Neural crest cell (in vitro differentiated cells): ENCODE data around the gene KCNAB2. TPM values are rescaled to one million over a fixed set of nuclear protein-coding genes. Genes with fewer than 3 reads are reported as not detected.

ENCODE experiments used
- DNase-seq: peaks from one replicate; pipeline ENCODE4 v3.0.0; 2021; ENCODE audit warnings: low read depth, mixed read lengths, low spot score
- H3K27ac Mint-ChIP-seq: one replicate; pipeline ENCODE4 v1.8.0; 2021; ENCODE audit warnings: mild to moderate bottlenecking, mixed read lengths; ENCODE audit not compliant: unreplicated experiment
- H3K27me3 Mint-ChIP-seq: 2 replicates; pipeline ENCODE4 v1.8.0; 2021; ENCODE audit warnings: low read depth, mild to moderate bottlenecking, mixed read lengths
- H3K36me3 Mint-ChIP-seq: 2 replicates; pipeline ENCODE4 v1.8.0; 2021; ENCODE audit warnings: low read depth, mild to moderate bottlenecking, mixed read lengths
- H3K4me1 Mint-ChIP-seq: 2 replicates; pipeline ENCODE4 v1.8.0; 2021; ENCODE audit warnings: mixed read lengths
- H3K4me3 Mint-ChIP-seq: one replicate; pipeline ENCODE4 v1.8.0; 2021; ENCODE audit warnings: mild to moderate bottlenecking, mixed read lengths
- H3K9me3 Mint-ChIP-seq: 2 replicates; pipeline ENCODE4 v1.8.0; 2021; ENCODE audit warnings: mixed read lengths
- CTCF ChIP-seq: fragments of 200-600 bp; sonication (generic); conservative IDR thresholded peaks from 2 replicates; pipeline ENCODE4 v1.5.0; 2021; ENCODE audit warnings: antibody characterized with exemption, mild to moderate bottlenecking
- long read RNA-seq: library from polyadenylated mRNA; unstranded; transcript quantifications from one replicate; pipeline ENCODE4 v2.0.0, GENCODE V29; 2020
- total RNA-seq: library from RNA; stranded (reverse); gene quantifications from 2 replicates; pipeline ENCODE4 v1.2.1, GENCODE V29; 2021

Gene KCNAB2
- total RNA-seq: 8.3 and 9.0 TPM in 2 replicates
- long read RNA-seq: 0 reads

GRCh38 chr1:6045561-6045960, at the start of gene KCNAB2:
Gene KCNAB2, plus strand, starts transcription at chr1:6045888. Its CDS starts 5,649 bp downstream, at chr1:6051537.
- no peak for DNase-seq
- Mint-ChIP-seq H3K36me3 (no peaks in the 10 kb centered on the region), H3K27ac (peak within 1 kb of the TSS; percentile 37), H3K4me1 (peaks cover 15% of the 10 kb centered on the region), H3K9me3 (no peaks in the 10 kb centered on the region), H3K27me3 (no peaks in the 10 kb centered on the region), H3K4me3 (no peak within 1 kb of the TSS)
- no peak for TF ChIP-seq CTCF

GRCh38 chr1:5996641-5997270, 48.9 kb upstream of the KCNAB2 start:
- Mint-ChIP-seq H3K27ac (no peak overlapping the region), H3K36me3 (no peaks in the 10 kb centered on the region), H3K4me1 (peaks cover 21% of the 10 kb centered on the region), H3K27me3 (peaks cover 11% of the 10 kb centered on the region), H3K9me3 (no peaks in the 10 kb centered on the region), H3K4me3 (peak overlapping the region; percentile 15)
- DNase-seq: no peak
- no peak for TF ChIP-seq CTCF

GRCh38 chr1:5997316-5997715, 48.4 kb upstream of the KCNAB2 start:
- peak overlapping the region; percentile 64 for H3K4me3 Mint-ChIP-seq
- no peaks in the 10 kb centered on the region for H3K9me3 Mint-ChIP-seq
- peaks cover 11% of the 10 kb centered on the region for H3K27me3 Mint-ChIP-seq
- DNase-seq: no peak
- H3K4me1 Mint-ChIP-seq: peaks cover 20% of the 10 kb centered on the region
- H3K27ac Mint-ChIP-seq: no peak overlapping the region
- no peaks in the 10 kb centered on the region for H3K36me3 Mint-ChIP-seq
- TF ChIP-seq CTCF: no peak

- no peak for DNase-seq
- H3K4me3 Mint-ChIP-seq: peak overlapping the region; percentile 64
- no peaks in the 10 kb centered on the region for H3K36me3 Mint-ChIP-seq
- no peaks in the 10 kb centered on the region for H3K9me3 Mint-ChIP-seq
- no peak overlapping the region for H3K27ac Mint-ChIP-seq
- no peak for TF ChIP-seq CTCF
- H3K4me1 Mint-ChIP-seq: peaks cover 20% of the 10 kb centered on the region
- H3K27me3 Mint-ChIP-seq: peaks cover 4% of the 10 kb centered on the region
Observed at GRCh38 chr1:5998051-5998905, 47.4 kb upstream of the KCNAB2 start.

GRCh38 chr1:5998906-5999301, 46.8 kb upstream of the KCNAB2 start:
- peaks cover 20% of the 10 kb centered on the region for H3K4me1 Mint-ChIP-seq
- H3K27me3 Mint-ChIP-seq: no peaks in the 10 kb centered on the region
- DNase-seq: no peak
- no peak overlapping the region for H3K27ac Mint-ChIP-seq
- no peaks in the 10 kb centered on the region for H3K36me3 Mint-ChIP-seq
- H3K4me3 Mint-ChIP-seq: no peak overlapping the region
- no peak for TF ChIP-seq CTCF
- H3K9me3 Mint-ChIP-seq: no peaks in the 10 kb centered on the region
